GM21737 (cell line): ENCODE measurements around the gene ZAP70.
"Not testable (repeated sequence)": the region's sequence is repeated elsewhere in the genome, so short reads cannot be mapped to it uniquely, and the experiment has no call there.

Experiments
- ATAC-seq: cut with Tn5 transposase; IDR thresholded peaks from one replicate; pipeline ENCODE4 v1.9.1; 2021; ENCODE audit warnings: mild to moderate bottlenecking, moderate library complexity; ENCODE audit not compliant: unreplicated experiment

Gene ZAP70

DNA sequence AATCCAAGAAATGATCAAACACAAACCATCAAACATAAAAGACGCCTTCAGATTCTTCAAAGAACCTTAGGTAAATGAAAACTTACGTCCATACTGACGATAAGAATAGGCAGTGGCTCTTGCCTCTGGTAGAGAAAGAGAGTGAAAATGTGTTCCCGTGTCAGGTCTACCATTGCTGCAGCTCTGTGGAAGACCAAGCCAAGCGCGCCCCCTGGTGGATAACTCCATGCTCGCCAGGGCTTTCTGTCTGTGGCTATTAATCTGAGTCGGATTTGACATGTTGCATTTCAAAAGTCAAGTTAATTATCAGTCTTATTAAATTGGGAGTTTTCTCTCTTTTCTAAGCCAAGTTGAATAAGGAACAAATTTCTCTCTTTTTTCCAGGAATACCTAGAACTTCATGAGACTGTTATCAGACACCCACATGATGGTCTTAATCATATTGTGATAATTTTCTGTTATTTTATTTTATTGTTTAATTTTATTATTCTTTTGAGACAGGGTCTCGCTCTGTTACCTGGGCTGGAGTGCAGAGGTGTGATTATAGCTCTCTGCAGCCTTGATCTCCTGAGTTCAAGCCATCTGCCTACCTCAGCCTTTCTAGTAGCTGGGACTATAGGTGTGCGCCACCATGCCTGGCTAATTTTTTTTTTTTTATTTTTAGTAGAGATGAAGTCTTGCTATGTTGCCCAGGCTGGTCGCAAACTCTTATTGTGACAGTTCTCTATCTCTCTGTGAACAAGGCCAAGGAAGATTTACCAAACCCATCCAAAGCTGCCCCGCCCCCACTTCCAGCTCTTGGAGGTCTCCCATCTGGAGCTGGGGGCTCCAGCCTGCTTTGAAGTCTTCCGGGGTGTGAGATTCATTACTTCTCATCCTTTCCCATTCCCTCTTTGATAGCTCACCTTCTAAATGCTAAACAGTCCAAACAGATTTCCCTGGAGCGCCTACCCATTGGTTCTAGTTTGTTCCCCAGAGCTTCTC is 15.8 kb upstream of the ZAP70 start:
- no peak for ATAC-seq

DNA sequence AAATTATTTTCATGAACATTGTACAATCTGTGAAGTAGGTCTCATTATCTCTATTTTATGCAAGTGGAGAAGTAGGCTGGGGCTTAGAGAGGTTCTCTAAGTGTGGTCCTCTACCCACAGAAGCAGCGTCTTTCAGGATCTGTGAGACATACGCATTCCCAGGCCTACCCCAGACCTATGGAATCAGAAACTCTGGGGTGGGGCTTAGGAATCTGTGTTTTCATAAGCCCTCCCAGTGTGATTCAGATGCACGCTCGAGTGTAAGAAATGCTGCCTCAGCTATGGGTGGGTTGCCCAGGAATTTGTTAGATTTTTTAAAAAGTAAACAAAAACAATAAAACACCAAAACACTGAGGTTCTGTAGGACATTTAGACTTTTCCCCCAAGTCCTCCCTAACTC is 14.8 kb upstream of the ZAP70 start:
- no peak for ATAC-seq

DNA sequence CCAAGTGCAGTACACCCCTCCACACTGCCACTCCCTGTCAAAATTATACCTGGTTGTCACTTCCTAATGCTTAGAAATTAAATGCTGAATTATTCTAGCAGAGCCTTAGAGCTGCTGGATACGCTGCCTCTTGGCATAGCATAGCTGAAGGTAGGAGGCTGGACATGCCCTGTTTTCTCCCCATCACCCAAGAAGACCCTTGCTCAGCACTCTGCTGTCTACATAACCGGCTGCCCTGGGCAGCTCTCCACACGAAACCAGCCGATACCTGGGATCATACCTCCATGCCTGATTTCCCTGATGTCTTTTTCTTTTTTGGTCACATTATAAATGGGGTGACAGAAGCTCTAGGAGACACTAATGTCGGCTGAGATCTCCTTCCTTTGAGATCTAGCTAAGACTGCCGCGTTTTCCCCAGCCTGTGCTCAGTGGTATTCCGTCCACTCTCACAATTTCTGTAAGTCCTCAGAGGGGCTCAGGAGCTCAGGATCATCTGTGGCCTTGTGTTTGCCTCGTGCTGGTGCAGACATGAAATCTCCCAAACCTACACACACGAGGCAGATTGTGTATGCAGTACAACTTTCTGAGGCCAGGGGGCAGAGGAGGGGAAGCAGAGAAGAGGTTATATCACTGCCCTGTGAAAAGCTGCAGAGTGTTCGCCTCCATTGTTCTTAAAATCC is 13.5 kb upstream of the ZAP70 start:
- ATAC-seq, result no peak

DNA sequence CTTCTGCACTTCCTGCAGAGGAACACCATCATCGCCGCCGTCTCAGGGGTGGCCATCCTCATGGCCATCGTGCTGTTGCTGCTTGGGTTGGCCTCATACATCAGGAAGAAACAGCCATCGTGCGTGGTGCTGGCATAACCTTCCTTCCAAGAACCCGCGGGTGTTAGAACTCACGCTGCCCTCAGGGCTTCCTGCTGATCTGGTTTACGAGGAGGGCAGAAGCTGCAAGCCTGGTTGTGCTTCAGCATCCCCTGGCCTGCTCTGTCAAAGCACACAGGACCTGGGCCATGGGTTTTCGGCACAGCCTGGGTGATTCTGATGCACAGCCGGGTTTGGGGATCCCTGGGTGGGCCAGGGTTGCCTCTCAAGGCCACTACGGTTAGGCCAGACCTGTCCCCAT is 12.2 kb upstream of the ZAP70 start:
- ATAC-seq, result no peak

DNA sequence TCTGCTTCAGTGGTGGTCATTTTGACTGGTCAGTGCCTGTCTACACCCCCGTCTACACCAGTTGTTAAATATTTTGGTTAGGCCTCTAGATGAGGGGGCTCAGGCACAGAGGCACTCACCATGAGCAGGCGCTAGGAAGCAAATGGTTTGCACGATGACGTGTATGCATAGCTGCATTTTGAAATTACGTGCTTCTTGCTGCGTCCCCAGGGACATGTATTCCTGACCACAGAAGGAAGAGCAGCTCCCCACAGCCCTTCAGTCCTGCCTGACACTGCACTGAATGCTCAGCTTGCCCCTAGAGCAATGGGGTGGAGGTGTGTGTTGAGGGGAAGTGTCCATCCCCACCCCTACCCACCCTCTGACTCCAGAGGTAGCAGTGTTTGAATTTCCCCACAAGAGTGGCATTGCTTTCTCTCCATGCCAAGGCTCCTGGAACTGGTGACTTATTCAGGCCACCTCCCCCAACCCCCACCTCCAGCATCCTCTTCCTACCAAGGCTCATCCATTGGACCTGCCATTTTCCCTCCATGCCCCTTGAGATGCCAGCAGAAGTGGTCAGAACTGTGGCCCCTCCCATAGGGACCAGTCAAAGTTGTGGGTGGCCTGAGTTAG is 11.4 kb upstream of the ZAP70 start:
- ATAC-seq, result no peak

DNA sequence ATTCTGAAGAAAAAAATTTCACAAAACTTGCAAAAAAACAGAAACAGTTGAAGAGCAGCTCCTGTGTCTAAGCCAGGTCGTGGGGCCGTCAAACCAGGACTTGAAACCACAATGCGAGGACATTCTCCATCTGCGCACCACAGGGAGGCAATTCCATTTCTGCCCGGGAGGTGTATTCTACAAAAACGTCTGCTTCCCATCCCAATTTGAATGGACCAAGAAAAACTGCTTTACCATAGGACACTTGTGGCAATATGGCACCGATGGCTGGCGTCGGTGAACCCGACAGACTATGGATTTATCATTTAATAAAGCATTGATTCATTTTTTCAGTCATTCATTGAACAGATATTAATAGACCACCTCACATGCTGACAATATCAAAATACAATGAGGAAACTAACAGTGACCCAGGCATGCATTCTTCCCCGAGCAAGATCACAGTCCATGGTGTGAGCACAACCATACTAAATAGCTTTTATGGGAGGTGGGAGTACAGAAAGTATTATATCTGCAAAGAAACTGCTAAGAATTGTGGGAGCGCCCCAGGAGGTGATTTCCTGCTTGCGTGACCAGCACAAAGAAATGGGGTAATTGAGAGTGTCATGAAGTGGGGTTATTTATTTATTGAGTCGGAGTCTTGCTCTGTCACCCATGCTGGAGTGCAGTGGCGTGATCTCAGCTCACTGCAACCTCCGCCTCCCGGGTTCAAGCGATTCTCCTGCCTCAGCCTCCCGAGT is 10.5 kb upstream of the ZAP70 start:
- no peak for ATAC-seq

DNA sequence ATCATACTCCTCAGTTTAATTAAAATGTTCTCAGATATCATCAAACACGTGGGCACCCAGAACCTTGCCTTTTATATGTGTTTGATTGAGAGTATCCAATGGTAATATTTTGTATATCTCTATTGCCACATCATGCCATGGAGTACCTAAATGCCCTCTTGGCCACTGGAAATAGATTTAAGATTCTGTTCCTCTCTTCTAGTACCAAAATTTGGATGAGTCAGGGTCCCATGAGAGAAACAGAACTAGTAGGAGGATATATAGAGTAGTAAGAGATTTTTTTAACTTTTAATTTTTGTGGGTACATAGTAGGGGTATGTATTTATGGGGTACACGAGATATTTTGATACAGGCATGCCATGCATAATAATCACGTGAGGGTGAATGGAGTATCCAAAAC is 9.6 kb upstream of the ZAP70 start:
- ATAC-seq, result no peak

DNA sequence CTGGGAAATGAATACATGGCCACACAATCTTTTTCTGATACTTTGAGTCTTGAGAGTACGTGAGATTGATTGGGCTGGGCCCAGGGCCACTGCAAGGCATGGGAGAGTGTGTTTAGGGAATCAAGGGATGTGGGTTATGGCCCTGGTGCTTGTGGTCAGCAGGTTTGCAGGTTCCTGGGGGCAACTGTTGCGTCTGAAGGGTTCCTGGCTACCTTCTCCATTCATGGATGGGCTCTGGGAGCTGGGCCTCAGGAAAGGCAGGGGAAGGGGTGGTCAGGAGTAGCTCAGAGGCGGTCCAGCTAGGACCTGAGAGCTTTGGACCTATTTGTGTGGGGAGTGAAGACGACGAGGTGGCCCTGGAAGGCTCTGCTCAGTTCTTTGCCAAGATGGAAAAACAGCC is 8.4 kb upstream of the ZAP70 start:
- ATAC-seq, result no peak

DNA sequence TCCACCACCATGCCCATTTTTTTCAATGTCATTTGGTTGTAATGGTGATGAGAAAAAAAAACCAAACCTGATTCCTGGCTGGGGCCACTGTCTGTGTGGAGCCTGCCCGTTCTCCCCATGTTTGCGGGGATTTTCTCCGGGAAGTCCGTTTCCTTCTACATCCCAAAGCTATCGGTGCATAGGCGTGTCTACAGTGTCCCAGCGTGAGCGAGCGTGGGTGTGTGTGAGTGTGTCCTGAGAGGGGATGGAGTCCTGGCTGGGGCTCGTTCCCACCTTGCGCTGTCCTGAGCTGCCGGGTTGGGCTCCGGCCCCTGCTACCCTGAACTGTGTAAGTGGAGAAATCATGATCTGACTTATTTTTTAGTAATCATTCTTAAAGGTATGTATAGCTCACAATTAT is 7.3 kb upstream of the ZAP70 start:
- ATAC-seq, result no peak

DNA sequence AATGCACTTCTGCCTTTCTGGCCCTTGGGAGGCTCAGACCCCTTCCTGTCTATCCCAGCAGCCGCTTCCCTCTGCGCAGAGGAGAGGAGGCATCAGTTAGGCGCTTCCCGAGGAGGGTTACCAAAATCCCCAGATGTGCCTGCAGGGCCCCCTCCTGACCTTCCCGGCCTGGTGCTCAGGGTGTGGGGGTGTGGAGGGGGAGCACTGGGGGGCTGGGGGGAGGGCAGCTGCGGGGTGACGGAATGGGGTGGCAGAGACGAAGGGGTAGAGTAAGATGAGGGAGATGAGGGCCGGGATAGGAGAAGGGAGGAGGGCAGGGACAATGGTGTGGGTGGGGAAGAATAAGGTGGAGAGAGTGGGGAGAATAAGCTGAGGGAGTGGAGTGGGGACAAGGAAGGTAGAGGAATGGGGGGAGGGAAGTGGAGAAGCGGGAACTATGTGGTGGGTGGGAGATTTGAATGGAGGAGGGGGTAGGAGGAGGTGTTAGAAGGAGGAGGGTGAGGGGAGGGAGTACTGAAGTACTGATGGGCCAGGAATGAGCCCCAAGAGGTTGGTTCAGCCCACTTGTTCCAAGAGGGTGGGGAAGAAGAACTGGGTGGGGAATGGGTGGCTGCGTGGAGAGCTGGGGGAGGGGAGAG is 6.5 kb upstream of the ZAP70 start:
- no peak for ATAC-seq

DNA sequence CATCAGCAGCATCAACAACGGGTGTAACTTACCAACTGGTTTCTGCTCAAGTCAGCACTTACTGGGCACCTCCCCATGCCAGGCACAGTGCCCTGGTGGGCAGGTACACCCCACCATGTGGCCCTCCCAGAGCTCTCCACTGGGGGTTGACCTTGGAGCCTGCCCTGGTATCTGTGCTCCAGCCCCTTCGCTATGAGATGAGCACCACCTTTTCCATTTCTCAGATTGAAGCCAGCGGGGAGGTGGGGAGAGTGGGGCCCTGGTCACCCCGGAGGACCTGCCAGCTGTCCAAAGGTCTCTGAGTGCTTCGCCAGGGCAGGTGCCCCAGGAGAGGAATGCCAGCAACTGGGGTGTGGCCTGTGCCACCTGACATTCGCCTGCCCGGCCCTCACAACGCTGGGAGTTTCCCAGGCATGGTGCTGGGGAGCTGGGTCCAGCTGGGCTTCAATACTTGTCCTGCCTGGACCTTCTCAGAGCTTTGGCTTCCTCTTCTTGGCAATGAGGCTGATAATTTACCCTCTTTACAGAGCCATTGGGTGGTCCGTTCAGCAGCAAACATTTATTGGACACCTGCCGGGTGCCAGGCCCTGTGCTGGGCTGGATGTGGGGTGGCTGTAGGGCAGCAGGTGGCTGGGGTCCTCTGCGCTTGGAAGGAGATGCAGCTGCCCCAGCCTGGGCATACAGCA is 5.9 kb upstream of the ZAP70 start:
- no peak for ATAC-seq

DNA sequence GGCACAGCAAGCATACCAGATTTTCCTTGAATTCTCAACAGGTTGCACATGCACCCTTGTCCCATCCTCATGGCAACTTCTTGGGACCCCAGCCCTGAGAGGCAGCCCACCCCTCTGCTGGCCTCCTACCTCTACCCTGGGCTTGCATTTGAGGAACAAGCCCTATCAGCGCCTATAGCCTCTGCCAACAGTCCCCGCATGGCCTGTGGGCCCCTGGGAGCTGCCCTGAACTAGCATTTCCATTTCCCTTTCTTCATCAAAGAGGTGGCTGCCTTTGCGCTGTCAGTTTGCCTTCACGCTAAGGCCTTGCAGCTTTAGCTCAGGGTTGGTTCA is 5.4 kb upstream of the ZAP70 start:
- ATAC-seq, result no peak

DNA sequence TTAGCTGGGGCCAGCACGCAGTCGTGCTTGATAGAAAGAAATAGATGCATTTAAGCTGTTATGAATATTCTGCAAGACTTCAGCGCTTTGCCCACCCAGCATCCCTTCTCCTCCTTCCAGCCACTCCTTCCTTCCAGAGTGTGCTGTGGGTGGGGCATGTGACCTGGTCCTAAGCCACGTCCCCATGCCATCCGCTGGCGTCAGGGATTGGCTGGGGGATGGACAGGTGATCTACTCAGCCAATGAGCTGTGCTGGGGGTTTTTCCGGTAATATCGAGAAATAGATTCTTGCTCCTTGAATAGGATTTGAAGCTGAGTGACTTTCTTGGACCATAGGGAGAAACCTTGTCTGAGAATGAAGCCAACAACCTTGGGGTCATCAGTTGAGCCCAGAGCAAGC is 4.8 kb upstream of the ZAP70 start:
- ATAC-seq, result no peak

DNA sequence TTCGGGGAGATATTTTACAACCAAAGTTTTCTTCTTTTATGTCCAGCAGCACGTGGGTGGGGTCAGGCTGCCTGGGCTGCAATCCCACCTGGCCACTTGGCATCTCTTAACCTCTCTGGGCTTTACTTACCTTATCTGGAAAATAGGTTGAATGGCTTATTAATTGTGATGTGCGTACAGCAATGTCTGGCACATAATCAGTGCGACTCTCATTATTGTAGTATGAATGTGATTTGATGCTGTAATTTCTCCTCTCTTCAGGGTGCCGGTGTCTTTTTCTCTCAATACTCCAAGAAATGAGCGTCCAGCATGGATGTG is 2.0 kb upstream of the ZAP70 start:
- ATAC-seq, result no peak

DNA sequence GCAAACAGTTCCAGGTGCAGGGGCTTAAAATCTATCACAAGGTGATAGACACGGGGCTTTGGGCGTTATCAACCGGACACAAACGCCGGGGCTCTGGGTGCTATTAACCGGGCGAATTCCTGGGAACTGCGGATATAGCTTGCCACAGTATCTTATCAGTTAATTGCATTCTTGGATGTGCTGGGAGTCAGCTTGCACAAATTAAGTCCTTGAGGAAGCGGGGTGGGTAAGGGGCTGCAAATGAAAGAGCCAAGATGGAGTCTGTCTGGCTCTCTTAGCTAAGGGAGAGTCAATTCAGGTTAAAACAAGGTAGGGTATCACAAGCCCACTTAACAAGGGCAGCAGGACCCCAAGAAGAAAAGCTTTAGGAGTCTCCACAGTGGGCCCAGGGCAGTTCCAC is 1.2 kb upstream of the ZAP70 start:
- not testable (repeated sequence) for ATAC-seq

DNA sequence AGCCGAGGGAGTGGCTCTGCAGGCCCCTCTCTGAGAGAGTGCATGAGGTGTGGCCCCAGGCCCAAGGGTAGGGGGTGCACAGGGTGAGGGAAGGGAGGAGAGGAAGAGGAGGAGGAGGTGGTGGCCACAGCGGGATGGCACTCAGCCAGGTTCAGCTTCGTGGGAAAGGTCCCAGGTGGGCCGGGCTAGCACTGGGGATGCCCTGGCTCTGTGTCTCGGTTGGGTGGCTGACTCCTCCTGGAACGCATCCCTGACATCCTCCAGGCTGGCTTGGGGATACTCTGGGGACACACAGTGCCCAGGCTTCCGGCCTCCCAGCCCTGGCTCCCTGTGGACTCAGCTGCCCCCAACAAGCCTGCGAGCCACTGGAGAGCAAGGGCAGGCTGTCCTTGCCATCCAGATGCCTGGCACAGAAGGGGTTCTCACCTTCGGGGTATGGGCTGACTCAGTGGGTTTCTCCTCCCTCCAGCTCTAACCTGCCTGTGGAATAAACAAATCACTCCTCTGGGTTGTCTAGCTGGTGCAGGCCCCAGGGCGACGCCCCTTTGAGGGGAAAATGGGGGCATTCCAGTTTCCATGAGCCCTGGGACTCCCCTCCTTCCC is 582 bp upstream of the ZAP70 start:
- no peak for ATAC-seq

DNA sequence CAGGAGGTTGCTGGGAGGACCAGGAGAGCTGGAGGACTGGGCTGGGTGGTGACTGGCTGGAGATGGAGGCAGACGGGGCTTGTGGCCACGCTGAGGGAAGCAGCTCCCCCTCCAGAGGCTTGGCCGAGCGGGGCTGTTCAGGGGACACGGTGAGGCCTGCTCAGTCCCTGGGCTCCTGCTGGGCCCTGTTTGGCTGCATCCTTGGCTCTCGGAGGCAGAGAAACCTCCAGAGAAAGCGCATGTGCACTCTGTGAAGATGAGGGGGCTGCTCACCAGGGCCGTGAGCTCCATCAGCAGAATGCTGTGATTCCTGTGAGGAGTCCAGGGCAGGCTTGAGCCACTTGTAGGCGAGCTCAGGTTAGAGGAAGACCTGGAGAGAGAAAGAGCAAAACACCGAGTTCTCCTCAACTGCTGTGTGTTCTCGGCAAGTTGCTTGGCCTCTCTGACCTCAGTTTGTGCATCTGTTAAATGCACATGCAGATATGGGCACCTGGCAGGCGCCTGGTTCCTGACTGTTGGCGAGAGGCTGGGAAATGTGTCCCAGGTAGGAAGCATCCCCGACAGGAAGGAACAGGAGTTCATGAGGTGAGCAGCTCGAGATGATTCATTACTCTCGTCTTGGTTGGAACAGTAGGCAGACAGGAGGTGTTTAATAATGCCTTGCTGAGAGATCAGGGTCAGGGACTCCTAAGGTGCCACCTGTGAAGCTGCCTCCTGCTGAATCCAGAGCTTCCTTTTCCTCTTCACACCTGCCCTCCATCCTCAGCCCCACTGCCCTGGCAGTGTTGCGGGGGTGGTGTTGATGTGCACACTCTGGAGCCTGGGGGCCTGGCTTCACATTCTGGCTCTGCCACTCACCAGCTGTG is 941 bp downstream of the ZAP70 start:
- no peak for ATAC-seq

DNA sequence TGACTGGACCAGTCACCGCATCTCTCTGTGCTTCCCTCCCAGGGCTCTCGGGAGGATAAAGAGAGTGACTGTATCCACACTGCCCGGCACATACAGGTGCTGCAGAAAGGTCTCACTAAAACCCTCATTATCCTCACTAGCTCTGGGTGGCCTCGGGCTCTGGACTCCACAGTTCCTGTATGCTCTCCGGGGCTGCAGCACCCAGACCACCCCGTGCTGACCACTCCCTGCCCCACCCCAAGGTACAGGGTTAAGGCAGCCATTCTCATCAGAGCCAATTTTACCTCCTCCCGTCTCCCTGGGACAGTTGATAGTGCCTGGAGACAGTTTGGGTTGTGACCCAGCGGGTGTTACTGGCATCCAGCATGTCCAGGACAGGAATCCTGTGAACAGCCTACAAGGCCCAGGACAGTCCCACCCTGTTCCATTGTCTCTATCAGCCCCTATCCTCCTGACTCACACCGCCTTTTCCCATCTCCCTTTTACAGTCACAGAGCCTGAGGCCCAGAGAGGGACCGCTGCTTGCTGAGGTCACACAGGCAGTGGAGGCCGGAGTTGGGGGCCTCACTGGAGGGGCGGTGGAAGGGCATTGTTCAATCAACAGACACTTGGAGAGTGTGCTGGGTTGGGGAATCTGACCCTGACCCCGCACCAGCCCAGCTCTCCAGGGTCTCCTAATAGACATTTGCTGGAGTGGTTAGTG is 1.7 kb downstream of the ZAP70 start:
- no peak for ATAC-seq
